Renal pelvis (tissue), 4 donors: ENCODE results near the gene NAMPT. TPM values are rescaled to one million over a fixed set of nuclear protein-coding genes. Genes with fewer than 3 reads are reported as not detected.

Source experiments
- DNase-seq: peaks from one replicate; pipeline ENCODE4 v3.0.0-alpha.2; 2013
- polyA plus RNA-seq, 3 donors: library from polyadenylated mRNA; unstranded; fragments of 120-200 nt; gene quantifications; one replicate each; pipeline ENCODE4 v1.2.1, GENCODE V29; 2013; ENCODE audit not compliant: insufficient read length in 3 of 3

Gene NAMPT
- polyA plus RNA-seq, 3 donors: 38.4 to 42.0 (median 38.9) TPM

- DNase-seq: no peak
Measured at GRCh38 chr7:106199024-106199423, 85.8 kb downstream of the NAMPT start.

Other genes starting within 250 kb of the NAMPT start
- 100 to 1,000 TPM; 114 to 137 (median 128) TPM for gene SYPL1, start 172.7 kb downstream of the NAMPT start, polyA plus RNA-seq